GM18526 (cell line): ENCODE measurements around the gene ARHGAP29.

ENCODE experiments used
- POLR2A ChIP-seq: IDR thresholded peaks from 3 replicates; pipeline ENCODE4 v1.6.1; 2011; ENCODE audit not compliant: insufficient read length; ENCODE audit errors: extremely low read depth

ARHGAP29 gene

GRCh38 chr1:94247138-94248094, 10.0 kb upstream of the ARHGAP29 start:
- TF ChIP-seq POLR2A, result no peak

- no peak for TF ChIP-seq POLR2A
Measured at GRCh38 chr1:94246692-94247137, 9.3 kb upstream of the ARHGAP29 start.

GRCh38 chr1:94245747-94246438, 8.5 kb upstream of the ARHGAP29 start:
- TF ChIP-seq POLR2A, result no peak

- no peak for TF ChIP-seq POLR2A
Measured at GRCh38 chr1:94244816-94245215, 7.4 kb upstream of the ARHGAP29 start.

GRCh38 chr1:94243665-94244064, 6.3 kb upstream of the ARHGAP29 start:
- no peak for TF ChIP-seq POLR2A

GRCh38 chr1:94240822-94241221, 3.4 kb upstream of the ARHGAP29 start:
- no peak for TF ChIP-seq POLR2A

- no peak for TF ChIP-seq POLR2A
Measured at GRCh38 chr1:94239796-94240195, 2.4 kb upstream of the ARHGAP29 start.

- no peak for TF ChIP-seq POLR2A
Measured at GRCh38 chr1:94239051-94239450, 1.7 kb upstream of the ARHGAP29 start.

- TF ChIP-seq POLR2A, result no peak
Measured at GRCh38 chr1:94236630-94237290, 624 bp downstream of the ARHGAP29 start.

GRCh38 chr1:94236013-94236491, 1.3 kb downstream of the ARHGAP29 start:
- no peak for TF ChIP-seq POLR2A

GRCh38 chr1:94235189-94236012, 2.0 kb downstream of the ARHGAP29 start:
- no peak for TF ChIP-seq POLR2A

GRCh38 chr1:94234615-94235014, 2.8 kb downstream of the ARHGAP29 start:
- TF ChIP-seq POLR2A, result no peak

- TF ChIP-seq POLR2A, result no peak
Measured at GRCh38 chr1:94231746-94232145, 5.6 kb downstream of the ARHGAP29 start.

GRCh38 chr1:94230920-94231319, 6.5 kb downstream of the ARHGAP29 start:
- TF ChIP-seq POLR2A, result no peak
